GM12878 (cell line): ENCODE results near the gene TCOF1.

Experiments
- BHLHE40 ChIP-seq, 2 experiments: fragments of 450-650 bp in 1 of 2; IDR thresholded peaks; 2 replicates each; pipeline ENCODE4 v1.6.1; 2011 to 2017; ENCODE audit warnings: low read depth in 2 of 2, borderline replicate concordance in 1 of 2, improper control_type of control experiment in 1 of 2, low read length in 1 of 2, mild to moderate bottlenecking in 1 of 2
- TARDBP ChIP-seq: IDR thresholded peaks from 2 replicates; pipeline ENCODE4 v1.6.1; 2016; ENCODE audit warnings: borderline replicate concordance
- TF ChIP-seq, protein P1 (sequence below): fragments of 450-650 bp; formaldehyde crosslinking; IDR thresholded peaks from 2 replicates; pipeline ENCODE4 v1.5.0; 2022; ENCODE audit warnings: mild to moderate bottlenecking, missing genetic modification characterization
- TF ChIP-seq, protein P2 (sequence below): IDR thresholded peaks from 2 replicates; pipeline ENCODE4 v1.6.1; 2012; ENCODE audit warnings: low read depth, low read length, improper control_type of control experiment
- TF ChIP-seq, protein P3 (sequence below): IDR thresholded peaks from 2 replicates; pipeline ENCODE4 v1.6.1; 2012; ENCODE audit warnings: low read length, inconsistent platforms
- TF ChIP-seq, protein P4 (sequence below): IDR thresholded peaks from 2 replicates; pipeline ENCODE4 v1.6.1; 2012; ENCODE audit warnings: improper control_type of control experiment, low read depth, low read length; ENCODE audit not compliant: insufficient replicate concordance
- TF ChIP-seq, protein P5 (sequence below), 3 experiments: IDR thresholded peaks in 2 of 3; conservative IDR thresholded peaks in 1 of 3; 2 replicates each; pipeline ENCODE4 v1.5.1; 2011; ENCODE audit warnings: low read depth in 3 of 3, low read length in 3 of 3, mild to moderate bottlenecking in 3 of 3, control low read depth in 2 of 3, moderate library complexity in 2 of 3, inconsistent platforms in 1 of 3, mixed read lengths in 1 of 3; ENCODE audit not compliant: control insufficient read depth in 2 of 3, insufficient read depth in 1 of 3; ENCODE audit errors: extremely low read depth in 1 of 3

DNA sequence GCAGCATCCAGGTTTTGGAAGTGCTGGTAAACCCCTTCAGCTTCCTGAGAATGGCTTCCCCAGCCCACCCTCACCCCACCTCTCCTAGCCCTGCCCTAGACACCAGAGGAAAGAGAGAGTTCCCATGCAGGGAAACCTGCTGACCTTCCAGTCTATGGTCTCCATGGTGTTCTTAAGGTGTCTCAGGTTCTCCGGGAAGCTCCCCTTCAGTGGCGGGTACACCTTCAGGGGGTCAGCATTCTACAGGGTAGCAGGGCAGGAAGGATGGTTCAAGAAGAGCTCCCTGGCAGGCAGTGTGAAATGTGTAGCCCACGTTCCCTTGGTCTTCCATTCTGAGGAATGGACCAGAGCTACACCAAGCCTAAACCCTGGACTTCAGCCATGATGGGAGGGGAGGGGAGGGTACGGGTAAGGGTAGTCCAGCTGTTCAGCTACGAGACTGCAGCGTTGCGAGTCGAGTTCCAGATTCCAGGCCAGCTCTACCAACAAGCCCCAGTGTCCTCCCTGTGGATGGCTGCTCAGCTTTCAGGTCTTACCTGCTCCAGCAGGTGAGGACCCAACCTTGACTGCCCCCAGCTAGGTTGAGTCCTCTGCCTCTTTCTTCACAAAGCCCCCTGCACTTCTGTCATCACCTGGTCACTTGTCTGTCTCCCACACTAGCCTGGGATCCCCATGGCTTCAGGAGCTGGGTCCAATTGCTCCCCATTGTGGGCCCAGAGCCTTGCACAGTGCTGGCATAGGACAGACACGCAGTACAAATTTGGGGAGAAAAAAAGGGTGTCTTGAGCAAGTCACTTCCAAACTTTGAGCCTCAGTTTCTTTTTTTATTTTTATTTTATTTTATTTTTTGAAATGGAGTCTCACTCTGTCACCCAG, 47.7 kb downstream of the TCOF1 start:
- TF ChIP-seq, protein P1, sequence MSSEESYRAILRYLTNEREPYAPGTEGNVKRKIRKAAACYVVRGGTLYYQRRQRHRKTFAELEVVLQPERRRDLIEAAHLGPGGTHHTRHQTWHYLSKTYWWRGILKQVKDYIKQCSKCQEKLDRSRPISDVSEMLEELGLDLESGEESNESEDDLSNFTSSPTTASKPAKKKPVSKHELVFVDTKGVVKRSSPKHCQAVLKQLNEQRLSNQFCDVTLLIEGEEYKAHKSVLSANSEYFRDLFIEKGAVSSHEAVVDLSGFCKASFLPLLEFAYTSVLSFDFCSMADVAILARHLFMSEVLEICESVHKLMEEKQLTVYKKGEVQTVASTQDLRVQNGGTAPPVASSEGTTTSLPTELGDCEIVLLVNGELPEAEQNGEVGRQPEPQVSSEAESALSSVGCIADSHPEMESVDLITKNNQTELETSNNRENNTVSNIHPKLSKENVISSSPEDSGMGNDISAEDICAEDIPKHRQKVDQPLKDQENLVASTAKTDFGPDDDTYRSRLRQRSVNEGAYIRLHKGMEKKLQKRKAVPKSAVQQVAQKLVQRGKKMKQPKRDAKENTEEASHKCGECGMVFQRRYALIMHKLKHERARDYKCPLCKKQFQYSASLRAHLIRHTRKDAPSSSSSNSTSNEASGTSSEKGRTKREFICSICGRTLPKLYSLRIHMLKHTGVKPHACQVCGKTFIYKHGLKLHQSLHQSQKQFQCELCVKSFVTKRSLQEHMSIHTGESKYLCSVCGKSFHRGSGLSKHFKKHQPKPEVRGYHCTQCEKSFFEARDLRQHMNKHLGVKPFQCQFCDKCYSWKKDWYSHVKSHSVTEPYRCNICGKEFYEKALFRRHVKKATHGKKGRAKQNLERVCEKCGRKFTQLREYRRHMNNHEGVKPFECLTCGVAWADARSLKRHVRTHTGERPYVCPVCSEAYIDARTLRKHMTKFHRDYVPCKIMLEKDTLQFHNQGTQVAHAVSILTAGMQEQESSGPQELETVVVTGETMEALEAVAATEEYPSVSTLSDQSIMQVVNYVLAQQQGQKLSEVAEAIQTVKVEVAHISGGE = no peak
- TF ChIP-seq, protein P2, sequence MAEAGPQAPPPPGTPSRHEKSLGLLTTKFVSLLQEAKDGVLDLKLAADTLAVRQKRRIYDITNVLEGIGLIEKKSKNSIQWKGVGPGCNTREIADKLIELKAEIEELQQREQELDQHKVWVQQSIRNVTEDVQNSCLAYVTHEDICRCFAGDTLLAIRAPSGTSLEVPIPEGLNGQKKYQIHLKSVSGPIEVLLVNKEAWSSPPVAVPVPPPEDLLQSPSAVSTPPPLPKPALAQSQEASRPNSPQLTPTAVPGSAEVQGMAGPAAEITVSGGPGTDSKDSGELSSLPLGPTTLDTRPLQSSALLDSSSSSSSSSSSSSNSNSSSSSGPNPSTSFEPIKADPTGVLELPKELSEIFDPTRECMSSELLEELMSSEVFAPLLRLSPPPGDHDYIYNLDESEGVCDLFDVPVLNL = no peak
- no peak for TF ChIP-seq BHLHE40 (IDR thresholded peaks at IDR 0.05; ENCODE audit: borderline replicate concordance in 1 of 2, low read depth in 2 of 2, low read length in 1 of 2)
- TF ChIP-seq, protein P3, sequence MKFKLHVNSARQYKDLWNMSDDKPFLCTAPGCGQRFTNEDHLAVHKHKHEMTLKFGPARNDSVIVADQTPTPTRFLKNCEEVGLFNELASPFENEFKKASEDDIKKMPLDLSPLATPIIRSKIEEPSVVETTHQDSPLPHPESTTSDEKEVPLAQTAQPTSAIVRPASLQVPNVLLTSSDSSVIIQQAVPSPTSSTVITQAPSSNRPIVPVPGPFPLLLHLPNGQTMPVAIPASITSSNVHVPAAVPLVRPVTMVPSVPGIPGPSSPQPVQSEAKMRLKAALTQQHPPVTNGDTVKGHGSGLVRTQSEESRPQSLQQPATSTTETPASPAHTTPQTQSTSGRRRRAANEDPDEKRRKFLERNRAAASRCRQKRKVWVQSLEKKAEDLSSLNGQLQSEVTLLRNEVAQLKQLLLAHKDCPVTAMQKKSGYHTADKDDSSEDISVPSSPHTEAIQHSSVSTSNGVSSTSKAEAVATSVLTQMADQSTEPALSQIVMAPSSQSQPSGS = no peak
- TF ChIP-seq TARDBP = no peak
- TF ChIP-seq, protein P4, sequence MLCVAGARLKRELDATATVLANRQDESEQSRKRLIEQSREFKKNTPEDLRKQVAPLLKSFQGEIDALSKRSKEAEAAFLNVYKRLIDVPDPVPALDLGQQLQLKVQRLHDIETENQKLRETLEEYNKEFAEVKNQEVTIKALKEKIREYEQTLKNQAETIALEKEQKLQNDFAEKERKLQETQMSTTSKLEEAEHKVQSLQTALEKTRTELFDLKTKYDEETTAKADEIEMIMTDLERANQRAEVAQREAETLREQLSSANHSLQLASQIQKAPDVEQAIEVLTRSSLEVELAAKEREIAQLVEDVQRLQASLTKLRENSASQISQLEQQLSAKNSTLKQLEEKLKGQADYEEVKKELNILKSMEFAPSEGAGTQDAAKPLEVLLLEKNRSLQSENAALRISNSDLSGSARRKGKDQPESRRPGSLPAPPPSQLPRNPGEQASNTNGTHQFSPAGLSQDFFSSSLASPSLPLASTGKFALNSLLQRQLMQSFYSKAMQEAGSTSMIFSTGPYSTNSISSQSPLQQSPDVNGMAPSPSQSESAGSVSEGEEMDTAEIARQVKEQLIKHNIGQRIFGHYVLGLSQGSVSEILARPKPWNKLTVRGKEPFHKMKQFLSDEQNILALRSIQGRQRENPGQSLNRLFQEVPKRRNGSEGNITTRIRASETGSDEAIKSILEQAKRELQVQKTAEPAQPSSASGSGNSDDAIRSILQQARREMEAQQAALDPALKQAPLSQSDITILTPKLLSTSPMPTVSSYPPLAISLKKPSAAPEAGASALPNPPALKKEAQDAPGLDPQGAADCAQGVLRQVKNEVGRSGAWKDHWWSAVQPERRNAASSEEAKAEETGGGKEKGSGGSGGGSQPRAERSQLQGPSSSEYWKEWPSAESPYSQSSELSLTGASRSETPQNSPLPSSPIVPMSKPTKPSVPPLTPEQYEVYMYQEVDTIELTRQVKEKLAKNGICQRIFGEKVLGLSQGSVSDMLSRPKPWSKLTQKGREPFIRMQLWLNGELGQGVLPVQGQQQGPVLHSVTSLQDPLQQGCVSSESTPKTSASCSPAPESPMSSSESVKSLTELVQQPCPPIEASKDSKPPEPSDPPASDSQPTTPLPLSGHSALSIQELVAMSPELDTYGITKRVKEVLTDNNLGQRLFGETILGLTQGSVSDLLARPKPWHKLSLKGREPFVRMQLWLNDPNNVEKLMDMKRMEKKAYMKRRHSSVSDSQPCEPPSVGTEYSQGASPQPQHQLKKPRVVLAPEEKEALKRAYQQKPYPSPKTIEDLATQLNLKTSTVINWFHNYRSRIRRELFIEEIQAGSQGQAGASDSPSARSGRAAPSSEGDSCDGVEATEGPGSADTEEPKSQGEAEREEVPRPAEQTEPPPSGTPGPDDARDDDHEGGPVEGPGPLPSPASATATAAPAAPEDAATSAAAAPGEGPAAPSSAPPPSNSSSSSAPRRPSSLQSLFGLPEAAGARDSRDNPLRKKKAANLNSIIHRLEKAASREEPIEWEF = no peak
- TF ChIP-seq, protein P5, sequence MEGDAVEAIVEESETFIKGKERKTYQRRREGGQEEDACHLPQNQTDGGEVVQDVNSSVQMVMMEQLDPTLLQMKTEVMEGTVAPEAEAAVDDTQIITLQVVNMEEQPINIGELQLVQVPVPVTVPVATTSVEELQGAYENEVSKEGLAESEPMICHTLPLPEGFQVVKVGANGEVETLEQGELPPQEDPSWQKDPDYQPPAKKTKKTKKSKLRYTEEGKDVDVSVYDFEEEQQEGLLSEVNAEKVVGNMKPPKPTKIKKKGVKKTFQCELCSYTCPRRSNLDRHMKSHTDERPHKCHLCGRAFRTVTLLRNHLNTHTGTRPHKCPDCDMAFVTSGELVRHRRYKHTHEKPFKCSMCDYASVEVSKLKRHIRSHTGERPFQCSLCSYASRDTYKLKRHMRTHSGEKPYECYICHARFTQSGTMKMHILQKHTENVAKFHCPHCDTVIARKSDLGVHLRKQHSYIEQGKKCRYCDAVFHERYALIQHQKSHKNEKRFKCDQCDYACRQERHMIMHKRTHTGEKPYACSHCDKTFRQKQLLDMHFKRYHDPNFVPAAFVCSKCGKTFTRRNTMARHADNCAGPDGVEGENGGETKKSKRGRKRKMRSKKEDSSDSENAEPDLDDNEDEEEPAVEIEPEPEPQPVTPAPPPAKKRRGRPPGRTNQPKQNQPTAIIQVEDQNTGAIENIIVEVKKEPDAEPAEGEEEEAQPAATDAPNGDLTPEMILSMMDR (IDR thresholded peaks at IDR 0.05 in 2 of 3, conservative IDR thresholded peaks at IDR 0.05 in 1 of 3; ENCODE audit: control insufficient read depth in 2 of 3, extremely low read depth in 1 of 3, insufficient read depth in 1 of 3, low read depth in 3 of 3, low read length in 3 of 3) = no peak
